ENCODE measurements around the gene PLP2.
A peak's percentile ranks its signal among the peaks of the same experiment; 100 is the strongest.
"Not testable (repeated sequence)": the region's sequence is repeated elsewhere in the genome, so short reads cannot be mapped to it uniquely, and the experiment has no call there.

PLP2 gene

GRCh38 chrX:49171752-49172279 lies at the start of gene PLP2:
TSS of gene PLP2 (plus strand) at chrX:49171898. CDS start at chrX:49172001, 103 bp downstream.
- DNase-seq (ENCODE audit: low read depth in 2 of 2): peak; percentile 44 to 46

GRCh38 chrX:49122499-49122898 lies 49.2 kb upstream of the PLP2 start:
- no peak for DNase-seq (ENCODE audit: low read depth in 2 of 2)

GRCh38 chrX:49127742-49128258 lies 43.9 kb upstream of the PLP2 start:
- not testable (repeated sequence) for DNase-seq (ENCODE audit: low read depth in 2 of 2)

GRCh38 chrX:49129427-49129826 lies 42.3 kb upstream of the PLP2 start:
- DNase-seq (ENCODE audit: low read depth in 2 of 2): no peak

- DNase-seq (ENCODE audit: low read depth in 2 of 2): not testable (repeated sequence)
Observed at GRCh38 chrX:49132275-49132674, 39.4 kb upstream of the PLP2 start.

GRCh38 chrX:49133759-49134158 lies 37.9 kb upstream of the PLP2 start:
- no peak for DNase-seq (ENCODE audit: low read depth in 2 of 2)

GRCh38 chrX:49137492-49137891 lies 34.2 kb upstream of the PLP2 start:
- DNase-seq (ENCODE audit: low read depth in 2 of 2): no peak

- no peak for DNase-seq (ENCODE audit: low read depth in 2 of 2)
Observed at GRCh38 chrX:49139713-49140112, 32.0 kb upstream of the PLP2 start.

GRCh38 chrX:49142264-49142663 lies 29.4 kb upstream of the PLP2 start:
- DNase-seq (ENCODE audit: low read depth in 2 of 2): not testable (repeated sequence)

GRCh38 chrX:49143154-49143553 lies 28.5 kb upstream of the PLP2 start:
- DNase-seq (ENCODE audit: low read depth in 2 of 2): not testable (repeated sequence)

GRCh38 chrX:49147282-49147681 lies 24.4 kb upstream of the PLP2 start:
- no peak for DNase-seq (ENCODE audit: low read depth in 2 of 2)

GRCh38 chrX:49147936-49148335 lies 23.8 kb upstream of the PLP2 start:
- no peak for DNase-seq (ENCODE audit: low read depth in 2 of 2)

GRCh38 chrX:49148390-49149100 lies 23.2 kb upstream of the PLP2 start:
- DNase-seq (ENCODE audit: low read depth in 2 of 2): not testable (repeated sequence)

GRCh38 chrX:49149291-49149690 lies 22.4 kb upstream of the PLP2 start:
- not testable (repeated sequence) for DNase-seq (ENCODE audit: low read depth in 2 of 2)

- no peak for DNase-seq (ENCODE audit: low read depth in 2 of 2)
Observed at GRCh38 chrX:49153467-49153866, 18.2 kb upstream of the PLP2 start.

GRCh38 chrX:49155243-49155899 lies 16.3 kb upstream of the PLP2 start:
- DNase-seq (ENCODE audit: low read depth in 2 of 2): no peak

- peak; percentile 63 to 69 for DNase-seq (ENCODE audit: low read depth in 2 of 2)
Observed at GRCh38 chrX:49155900-49156837, 15.5 kb upstream of the PLP2 start.

GRCh38 chrX:49157194-49157593 lies 14.5 kb upstream of the PLP2 start:
- no peak for DNase-seq (ENCODE audit: low read depth in 2 of 2)

GRCh38 chrX:49160908-49161307 lies 10.8 kb upstream of the PLP2 start:
- no peak for DNase-seq (ENCODE audit: low read depth in 2 of 2)

GRCh38 chrX:49161632-49162031 lies 10.1 kb upstream of the PLP2 start:
- DNase-seq (ENCODE audit: low read depth in 2 of 2): no peak

- no peak for DNase-seq (ENCODE audit: low read depth in 2 of 2)
Observed at GRCh38 chrX:49162620-49163019, 9.1 kb upstream of the PLP2 start, which contains the start of gene MAGIX. TSS of gene MAGIX (plus strand) at chrX:49162758. CDS start at chrX:49162890, 132 bp downstream.
